ENCODE measurements around the gene EP300. TPM values are rescaled to one million over a fixed set of nuclear protein-coding genes. Genes with fewer than 3 reads are reported as not detected.
A peak's percentile ranks its signal among the peaks of the same experiment; 100 is the strongest.

EP300 gene
- total RNA-seq, 1 donor from 2014 or later: 53.1 TPM

DNA sequence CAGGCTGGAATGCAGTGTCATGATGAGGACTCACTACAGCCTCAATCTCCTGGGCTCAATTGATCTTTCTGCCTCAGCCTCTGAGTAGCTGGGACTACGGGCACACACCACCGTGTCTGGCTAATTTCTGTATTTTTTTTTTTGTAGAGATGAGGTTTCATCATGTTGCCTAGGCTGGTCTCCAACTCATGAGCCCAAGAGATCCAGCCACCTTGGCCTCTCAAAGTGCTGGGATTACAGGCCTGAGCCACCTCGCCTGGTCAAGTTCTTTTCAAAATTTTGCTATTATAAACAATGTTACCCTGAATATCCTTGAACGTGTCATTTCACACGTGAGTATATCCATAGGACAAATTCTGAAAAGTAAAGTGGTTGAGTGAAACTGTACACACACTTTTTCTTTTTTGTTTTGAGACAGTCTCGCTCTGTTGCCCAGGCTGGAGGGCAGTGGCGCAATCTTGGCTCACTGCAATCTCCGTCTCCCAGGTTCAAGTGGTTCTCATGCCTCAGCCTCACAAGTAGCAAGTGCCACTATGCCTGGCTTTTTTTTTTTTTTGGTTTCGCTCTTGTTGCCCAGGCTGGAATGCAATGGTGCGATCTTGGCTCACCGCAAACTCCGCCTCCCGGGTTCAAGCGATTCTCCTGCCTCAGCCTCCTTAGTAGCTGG is 21.6 kb upstream of the EP300 start:
- no peaks in the 10 kb centered on the region for H3K36me3 Mint-ChIP-seq (ENCODE audit: low read depth)
- peak; percentile 6 for DNase-seq (ENCODE audit: low spot score)
- H3K27ac Mint-ChIP-seq (ENCODE audit: unreplicated experiment): no peak overlapping the region
- H3K9me3 Mint-ChIP-seq (ENCODE audit: low read depth): no peaks in the 10 kb centered on the region
- H3K4me1 Mint-ChIP-seq (ENCODE audit: low read depth): no peaks in the 10 kb centered on the region
- H3K4me3 Mint-ChIP-seq (ENCODE audit: unreplicated experiment): no peak overlapping the region
- TF ChIP-seq, protein P1, sequence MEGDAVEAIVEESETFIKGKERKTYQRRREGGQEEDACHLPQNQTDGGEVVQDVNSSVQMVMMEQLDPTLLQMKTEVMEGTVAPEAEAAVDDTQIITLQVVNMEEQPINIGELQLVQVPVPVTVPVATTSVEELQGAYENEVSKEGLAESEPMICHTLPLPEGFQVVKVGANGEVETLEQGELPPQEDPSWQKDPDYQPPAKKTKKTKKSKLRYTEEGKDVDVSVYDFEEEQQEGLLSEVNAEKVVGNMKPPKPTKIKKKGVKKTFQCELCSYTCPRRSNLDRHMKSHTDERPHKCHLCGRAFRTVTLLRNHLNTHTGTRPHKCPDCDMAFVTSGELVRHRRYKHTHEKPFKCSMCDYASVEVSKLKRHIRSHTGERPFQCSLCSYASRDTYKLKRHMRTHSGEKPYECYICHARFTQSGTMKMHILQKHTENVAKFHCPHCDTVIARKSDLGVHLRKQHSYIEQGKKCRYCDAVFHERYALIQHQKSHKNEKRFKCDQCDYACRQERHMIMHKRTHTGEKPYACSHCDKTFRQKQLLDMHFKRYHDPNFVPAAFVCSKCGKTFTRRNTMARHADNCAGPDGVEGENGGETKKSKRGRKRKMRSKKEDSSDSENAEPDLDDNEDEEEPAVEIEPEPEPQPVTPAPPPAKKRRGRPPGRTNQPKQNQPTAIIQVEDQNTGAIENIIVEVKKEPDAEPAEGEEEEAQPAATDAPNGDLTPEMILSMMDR (IDR thresholded peaks at IDR 0.05): no peak
- no peaks in the 10 kb centered on the region for H3K27me3 Mint-ChIP-seq (ENCODE audit: low read depth)

DNA sequence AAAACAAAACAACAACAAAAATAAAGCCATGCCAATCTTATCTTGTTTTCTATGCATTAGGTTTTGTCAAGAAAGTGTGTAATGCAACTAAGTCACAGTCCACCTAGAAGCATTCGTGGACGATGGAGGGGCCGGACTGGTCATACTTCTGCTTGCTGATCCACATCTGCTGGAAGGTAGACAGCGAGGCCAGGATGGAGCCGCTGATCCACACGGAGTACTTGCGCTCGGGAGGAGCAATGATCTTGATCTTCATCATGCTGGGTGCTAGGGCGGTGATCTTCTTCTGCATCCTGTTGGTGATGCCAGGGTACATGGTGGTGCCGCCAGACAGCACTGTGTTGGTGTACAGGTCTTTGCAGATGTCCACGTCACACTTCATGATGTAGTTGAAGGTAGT is 18.3 kb upstream of the EP300 start:
- TF ChIP-seq, protein P1 (IDR thresholded peaks at IDR 0.05): no peak
- no peaks in the 10 kb centered on the region for H3K9me3 Mint-ChIP-seq (ENCODE audit: low read depth)
- H3K27me3 Mint-ChIP-seq (ENCODE audit: low read depth): no peaks in the 10 kb centered on the region
- H3K36me3 Mint-ChIP-seq (ENCODE audit: low read depth): no peaks in the 10 kb centered on the region
- H3K27ac Mint-ChIP-seq (ENCODE audit: unreplicated experiment): no peak overlapping the region
- no peak overlapping the region for H3K4me3 Mint-ChIP-seq (ENCODE audit: unreplicated experiment)
- DNase-seq (ENCODE audit: low spot score): peak; percentile 56
- no peaks in the 10 kb centered on the region for H3K4me1 Mint-ChIP-seq (ENCODE audit: low read depth)

DNA sequence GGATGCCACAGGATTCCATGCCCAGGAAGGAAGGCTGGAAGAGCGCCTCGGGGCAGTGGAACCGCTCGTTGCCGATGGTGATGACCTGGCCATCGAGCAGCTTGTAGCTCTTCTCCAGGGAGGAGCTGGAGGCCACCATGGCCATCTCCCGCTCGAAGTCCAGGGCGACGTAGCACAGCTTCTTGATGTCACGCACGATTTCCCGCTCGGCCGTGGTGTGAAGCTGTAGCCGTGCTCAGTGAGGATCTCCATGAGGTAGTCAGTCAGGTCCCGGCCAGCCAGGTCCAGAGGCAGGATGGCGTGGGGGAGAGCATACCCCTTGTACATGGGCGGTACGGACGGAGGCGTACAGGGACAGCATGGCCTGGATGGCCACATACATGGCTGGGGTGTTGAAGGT is 17.9 kb upstream of the EP300 start:
- no peak for DNase-seq (ENCODE audit: low spot score)
- no peaks in the 10 kb centered on the region for H3K27me3 Mint-ChIP-seq (ENCODE audit: low read depth)
- TF ChIP-seq, protein P1 (IDR thresholded peaks at IDR 0.05): no peak

DNA sequence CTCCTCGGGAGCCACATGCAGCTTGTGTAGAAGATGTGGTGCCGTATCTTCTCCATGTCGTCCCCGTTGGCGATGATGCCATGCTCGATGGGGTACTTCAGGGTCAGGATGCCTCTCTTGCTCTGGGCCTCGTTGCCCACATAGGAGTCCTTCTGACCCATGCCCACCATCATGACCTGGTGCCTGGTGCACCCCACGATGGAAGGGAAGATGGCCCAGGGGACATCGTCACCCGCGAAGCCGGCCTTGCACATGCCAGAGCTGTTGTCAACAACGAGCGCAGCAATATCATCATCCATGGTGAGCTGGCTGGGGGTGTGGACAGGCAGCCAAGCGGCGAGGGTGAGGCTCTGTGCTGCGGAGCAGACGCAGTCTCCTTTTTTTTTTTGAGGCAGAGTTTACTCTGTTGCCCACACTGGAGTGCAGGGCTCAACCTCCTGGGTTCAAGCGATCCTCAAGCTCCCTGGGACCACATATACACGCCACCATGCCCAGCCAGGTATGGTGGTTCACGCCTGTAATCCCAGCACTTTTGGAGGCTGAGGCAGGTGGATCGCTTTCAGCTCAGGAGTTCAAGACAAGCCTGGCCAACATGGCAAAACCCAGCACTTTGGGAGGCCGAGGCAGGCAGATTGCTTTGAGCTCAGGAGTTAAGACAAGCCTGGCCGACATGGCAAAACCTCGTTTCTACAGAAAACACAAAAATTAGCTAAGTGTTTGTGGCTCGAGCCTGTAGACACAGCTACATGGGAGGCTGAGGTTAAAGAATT is 17.3 kb upstream of the EP300 start:
- Mint-ChIP-seq H3K36me3 (ENCODE audit: low read depth) (no peaks in the 10 kb centered on the region), H3K4me1 (ENCODE audit: low read depth) (no peaks in the 10 kb centered on the region), H3K9me3 (ENCODE audit: low read depth) (no peaks in the 10 kb centered on the region), H3K27ac (ENCODE audit: unreplicated experiment) (no peak overlapping the region), H3K4me3 (ENCODE audit: unreplicated experiment) (no peak overlapping the region), H3K27me3 (ENCODE audit: low read depth) (no peaks in the 10 kb centered on the region)
- TF ChIP-seq, protein P1 (IDR thresholded peaks at IDR 0.05): no peak
- peak; percentile 44 for DNase-seq (ENCODE audit: low spot score)

More for the DNA sequence above, 17.9 kb upstream of the EP300 start:
- Mint-ChIP-seq H3K27ac (ENCODE audit: unreplicated experiment) (no peak overlapping the region), H3K9me3 (ENCODE audit: low read depth) (no peaks in the 10 kb centered on the region), H3K4me1 (ENCODE audit: low read depth) (no peaks in the 10 kb centered on the region), H3K4me3 (ENCODE audit: unreplicated experiment) (no peak overlapping the region), H3K36me3 (ENCODE audit: low read depth) (no peaks in the 10 kb centered on the region)

DNA sequence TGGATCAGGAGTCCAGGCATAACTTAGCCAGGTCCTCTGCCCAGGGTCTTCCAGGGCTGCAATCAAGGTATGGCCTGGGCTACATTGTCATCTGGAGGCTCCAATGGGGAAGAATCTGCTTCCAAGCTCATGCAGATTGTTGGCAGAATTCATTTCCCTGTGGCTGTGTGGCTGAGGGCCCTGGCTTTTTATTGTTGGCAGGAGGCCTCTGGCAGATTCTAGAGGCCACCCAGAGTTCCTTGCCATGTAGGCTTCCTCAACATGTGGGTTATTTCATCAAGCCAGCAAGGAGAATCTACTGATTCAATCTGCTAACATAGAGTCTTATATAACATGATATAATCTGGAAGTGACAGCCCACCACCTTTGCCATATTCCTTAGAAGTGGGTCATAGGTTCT is 16.4 kb upstream of the EP300 start:
- H3K4me3 Mint-ChIP-seq (ENCODE audit: unreplicated experiment): no peak overlapping the region
- no peaks in the 10 kb centered on the region for H3K27me3 Mint-ChIP-seq (ENCODE audit: low read depth)
- TF ChIP-seq, protein P1 (IDR thresholded peaks at IDR 0.05): no peak
- H3K4me1 Mint-ChIP-seq (ENCODE audit: low read depth): no peaks in the 10 kb centered on the region
- peak; percentile 10 for DNase-seq (ENCODE audit: low spot score)
- no peaks in the 10 kb centered on the region for H3K9me3 Mint-ChIP-seq (ENCODE audit: low read depth)
- no peak overlapping the region for H3K27ac Mint-ChIP-seq (ENCODE audit: unreplicated experiment)
- H3K36me3 Mint-ChIP-seq (ENCODE audit: low read depth): no peaks in the 10 kb centered on the region
